Stimulated activated CD8-positive, alpha-beta memory T cell treated with anti-CD3 and anti-CD28 coated beads, Interleukin-15, amount 100 ng/mL, for 48 hours (primary cell): ENCODE measurements around the gene ADGRD2.

ENCODE experiments used
- DNase-seq, 2 donors: peaks; one replicate each; pipeline ENCODE4 v3.0.0-alpha.2; 2020; ENCODE audit warnings: low read depth in 2 of 2

The ADGRD2 gene

GRCh38 chr9:124438091-124438490, 12.2 kb upstream of the ADGRD2 start:
- no peak for DNase-seq

- no peak for DNase-seq
Measured at GRCh38 chr9:124439086-124439485, 11.2 kb upstream of the ADGRD2 start.

- DNase-seq = no peak
Measured at GRCh38 chr9:124439686-124440243, 10.5 kb upstream of the ADGRD2 start.

GRCh38 chr9:124440786-124441185, 9.5 kb upstream of the ADGRD2 start:
- no peak for DNase-seq

- no peak for DNase-seq
Measured at GRCh38 chr9:124441291-124441690, 9.0 kb upstream of the ADGRD2 start.

GRCh38 chr9:124442379-124442778, 7.9 kb upstream of the ADGRD2 start:
- no peak for DNase-seq

- DNase-seq = no peak
Measured at GRCh38 chr9:124442826-124443225, 7.4 kb upstream of the ADGRD2 start.

GRCh38 chr9:124443625-124444024, 6.6 kb upstream of the ADGRD2 start:
- no peak for DNase-seq

- DNase-seq = no peak
Measured at GRCh38 chr9:124444166-124444565, 6.1 kb upstream of the ADGRD2 start.

GRCh38 chr9:124447297-124447661, 3.0 kb upstream of the ADGRD2 start:
- DNase-seq = no peak

- no peak for DNase-seq
Measured at GRCh38 chr9:124448019-124448418, 2.2 kb upstream of the ADGRD2 start.

- DNase-seq = no peak
Measured at GRCh38 chr9:124449381-124450151, 685 bp upstream of the ADGRD2 start.

GRCh38 chr9:124450931-124451661, 845 bp downstream of the ADGRD2 start:
- DNase-seq = no peak

- DNase-seq = no peak
Measured at GRCh38 chr9:124452326-124452725, 2.1 kb downstream of the ADGRD2 start.

GRCh38 chr9:124452841-124453585, 2.8 kb downstream of the ADGRD2 start:
- no peak for DNase-seq

- no peak for DNase-seq
Measured at GRCh38 chr9:124453586-124454191, 3.4 kb downstream of the ADGRD2 start.

GRCh38 chr9:124454296-124454695, 4.0 kb downstream of the ADGRD2 start:
- no peak for DNase-seq

- DNase-seq = no peak
Measured at GRCh38 chr9:124454791-124455443, 4.7 kb downstream of the ADGRD2 start.

- no peak for DNase-seq
Measured at GRCh38 chr9:124455820-124456219, 5.6 kb downstream of the ADGRD2 start.

- DNase-seq = no peak
Measured at GRCh38 chr9:124456341-124457078, 6.3 kb downstream of the ADGRD2 start.
